Stomach (tissue), 9 donors: ENCODE data around the gene PRLR. TPM values are rescaled to one million over a fixed set of nuclear protein-coding genes. Genes with fewer than 3 reads are reported as not detected.
A peak's percentile ranks its signal among the peaks of the same experiment; 100 is the strongest.

Experiments used
- DNase-seq, 2 donors: peaks; one replicate each; pipeline versions ENCODE4 v3.0.0 to v3.0.0-alpha.2; 2013 to 2019
- H3K27ac ChIP-seq, 5 donors: fragments of 200-600 bp in 4 of 5; sonication (generic) in 4 of 5; one replicate each; pipeline ENCODE4 v1.5.1; 2013 to 2019; ENCODE audit warnings: mild to moderate bottlenecking in 1 of 5, moderate library complexity in 1 of 5
- H3K27me3 ChIP-seq, 3 donors: fragments of 200-600 bp; sonication (generic); one replicate each; pipeline ENCODE4 v1.5.1; 2017 to 2019; ENCODE audit warnings: mixed run types in 1 of 3
- H3K36me3 ChIP-seq, 4 donors: fragments of 200-600 bp; sonication (generic); 1 replicate in 3 of 4; 2 replicates in 1 of 4; pipeline ENCODE4 v1.5.1; 2016 to 2019
- H3K4me1 ChIP-seq, 4 donors: fragments of 200-600 bp; sonication (generic); one replicate each; pipeline ENCODE4 v1.5.1; 2016 to 2019
- H3K4me3 ChIP-seq, 4 donors: fragments of 200-600 bp; sonication (generic) in 3 of 4; one replicate each; pipeline ENCODE4 v1.5.1; 2016 to 2019; ENCODE audit warnings: mild to moderate bottlenecking in 1 of 4
- H3K9me3 ChIP-seq, 4 donors: fragments of 200-600 bp; sonication (generic); one replicate each; pipeline ENCODE4 v1.5.1; 2016 to 2019
- CTCF ChIP-seq, 7 experiments: fragments of 450-650 bp in 4 of 7; fragments of 200-600 bp in 3 of 7; sonication (generic) in 3 of 7; IDR thresholded peaks; one replicate each; pipeline ENCODE4 v1.5.1; 2016 to 2019; ENCODE audit warnings: antibody characterized with exemption in 7 of 7, control low read depth in 2 of 7, mild to moderate bottlenecking in 1 of 7
- EP300 ChIP-seq: sonication (generic); formaldehyde crosslinking; IDR thresholded peaks from one replicate; pipeline ENCODE4 v1.6.1; 2017; ENCODE audit warnings: antibody characterized with exemption
- POLR2A ChIP-seq, 4 donors: fragments of 450-650 bp; IDR thresholded peaks; one replicate each; pipeline ENCODE4 v1.6.1; 2016; ENCODE audit warnings: antibody characterized with exemption in 4 of 4, control low read depth in 2 of 4, mild to moderate bottlenecking in 1 of 4, moderate library complexity in 1 of 4
- POLR2AphosphoS5 ChIP-seq, 3 donors: sonication (generic); formaldehyde crosslinking; IDR thresholded peaks; one replicate each; pipeline ENCODE4 v1.6.1; 2016; ENCODE audit warnings: antibody characterized with exemption in 3 of 3
- WGBS, 5 donors: extraction: QIAGEN DNeasy Blood & Tissue Kit in 3 of 5; methylation state at CpG; one replicate each; pipeline versions ENCODE4 v1.1.5 to v1.1.7; 2013 to 2018; 5-methylcytosine and 5-hydroxymethylcytosine counted together
- intact Hi-C: fragments of 100-400 bp; cut with DNase I; formaldehyde crosslinking; loops from one replicate; pipeline ENCODE4 v1.15.1; 2023; ENCODE audit warnings: low total_unique reads
- polyA plus RNA-seq, 3 donors: library from polyadenylated mRNA; stranded (reverse); fragments of 200-250 nt; gene quantifications; one replicate each; pipeline ENCODE4 v1.2.3, GENCODE V29; 2013
- total RNA-seq, 5 donors: library from RNA; depleted of rRNA; stranded (reverse); fragments of >200 nt; gene quantifications; one replicate each; pipeline versions ENCODE4 v1.1.0 to v1.2.3, GENCODE V29; 2014 to 2016
- donor health status: healthy with polysubstance abuse.
- donor health status: Bipolar disorder and iron deficiency.
- donor health status: healthy.

PRLR gene
- total and polyA plus RNA-seq, 8 donors: 0.56 to 33.2 (median 4.5) TPM; not detected in 1

DNA sequence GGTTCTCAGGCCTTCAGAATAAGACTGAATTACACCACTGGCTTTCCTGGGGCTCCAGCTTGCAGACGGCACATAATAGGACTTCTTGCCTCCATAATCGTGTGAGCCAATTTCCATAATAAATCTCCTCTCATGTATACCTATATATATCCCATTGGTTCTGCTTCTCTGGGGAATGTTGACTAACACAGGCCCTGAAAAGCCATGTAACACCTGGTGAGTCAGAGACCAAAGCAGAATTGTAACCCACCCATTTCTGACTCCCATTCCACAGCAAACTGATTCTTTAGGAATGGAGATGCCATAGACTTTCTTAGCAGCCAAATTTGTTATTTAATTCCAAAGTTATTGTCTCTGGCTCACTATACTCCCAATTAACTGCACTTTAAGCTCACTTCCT is 97.1 kb downstream of the PRLR start:
- WGBS, 5 donors: 91 to 97% (median 93%) methylated on average over 2 of the region's 2 CpGs
- DNase-seq: no peak
- no peaks in the 10 kb centered on the region for H3K9me3 ChIP-seq
- no peaks in the 10 kb centered on the region for H3K27me3 ChIP-seq
- TF ChIP-seq POLR2AphosphoS5 (IDR thresholded peaks at IDR 0.05): no peak
- no peak for TF ChIP-seq POLR2A (IDR thresholded peaks at IDR 0.05)
- TF ChIP-seq CTCF (IDR thresholded peaks at IDR 0.05): no peak
- TF ChIP-seq EP300: no peak
- intact Hi-C loops: no loop called here
- H3K27ac ChIP-seq: no peak overlapping the region
- no peak overlapping the region for H3K4me3 ChIP-seq
- H3K4me1 ChIP-seq: peaks cover 0 to 12% (median 4%) of the 10 kb centered on the region in 4 donors
- no peaks in the 10 kb centered on the region for H3K36me3 ChIP-seq

- no peak for TF ChIP-seq CTCF (IDR thresholded peaks at IDR 0.05)
- TF ChIP-seq POLR2AphosphoS5 (IDR thresholded peaks at IDR 0.05): no peak
- no peak for TF ChIP-seq EP300
- TF ChIP-seq POLR2A (IDR thresholded peaks at IDR 0.05): no peak
- Histone ChIP-seq H3K27me3 (no peaks in the 10 kb centered on the region), H3K36me3 (no peaks in the 10 kb centered on the region), H3K27ac (no peak overlapping the region), H3K4me1 (peaks cover 0 to 12% (median 4%) of the 10 kb centered on the region in 4 donors), H3K9me3 (no peaks in the 10 kb centered on the region), H3K4me3 (no peak overlapping the region)
- intact Hi-C loops: no loop called here
- no peak for DNase-seq
These were observed 98.6 kb downstream of the PRLR start for GRCh38 chr5:35131723-35132122.

GRCh38 chr5:35129921-35130485 is 100.3 kb downstream of the PRLR start:
- Histone ChIP-seq H3K4me1 (peaks cover 0 to 12% (median 4%) of the 10 kb centered on the region in 4 donors), H3K36me3 (no peaks in the 10 kb centered on the region), H3K27ac (peak overlapping the region in 4 of 5 donors; percentile 5 to 33 (median 20)), H3K4me3 (no peak overlapping the region), H3K9me3 (no peaks in the 10 kb centered on the region), H3K27me3 (no peaks in the 10 kb centered on the region)
- whole genome bisulfite sequencing, 5 donors: 40 to 64% (median 47%) methylated on average over 7 of the region's 7 CpGs
- TF ChIP-seq CTCF (IDR thresholded peaks at IDR 0.05) (no peak), POLR2A (IDR thresholded peaks at IDR 0.05) (no peak), POLR2AphosphoS5 (IDR thresholded peaks at IDR 0.05) (no peak), EP300 (no peak)
- intact Hi-C loops: no loop called here
- peak; percentile 18 to 61 for DNase-seq

DNA sequence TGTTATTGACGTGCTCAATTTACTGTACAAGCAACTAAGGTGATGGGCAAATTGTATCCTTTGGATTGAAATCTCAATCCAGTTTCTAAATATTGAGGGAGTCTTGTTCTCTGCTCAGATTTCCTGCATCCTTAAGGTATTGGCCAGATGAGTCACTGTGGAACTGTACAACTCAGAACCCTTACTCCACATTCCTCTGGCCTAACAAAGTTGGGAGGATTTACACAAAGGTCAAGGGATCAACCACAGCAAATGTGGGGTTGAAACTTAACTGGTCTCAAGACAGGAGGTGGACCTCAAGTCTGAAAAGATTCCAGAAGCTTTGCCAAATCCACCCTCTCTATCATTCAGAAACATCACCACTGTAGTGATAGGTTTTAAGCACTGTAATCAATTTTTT is 101.0 kb downstream of the PRLR start:
- intact Hi-C loops: no loop called here
- H3K4me1 ChIP-seq: peaks cover 0 to 12% (median 4%) of the 10 kb centered on the region in 4 donors
- H3K4me3 ChIP-seq: no peak overlapping the region
- TF ChIP-seq POLR2AphosphoS5 (IDR thresholded peaks at IDR 0.05) (peak in 2 of 3 donors; percentile 9 to 16), CTCF (IDR thresholded peaks at IDR 0.05) (no peak)
- H3K27me3 ChIP-seq: no peaks in the 10 kb centered on the region
- H3K9me3 ChIP-seq: no peaks in the 10 kb centered on the region
- peak overlapping the region in 1 of 5 donors; percentile 31 for H3K27ac ChIP-seq
- no peaks in the 10 kb centered on the region for H3K36me3 ChIP-seq
- no peak for DNase-seq
- 56 to 88% (median 77%) methylated on average over 1 of the region's 1 CpG for WGBS, 5 donors
